ENCODE results near the gene NCOA7.

The NCOA7 gene

GRCh38 chr6:125807293-125807692 is 16.5 kb downstream of the NCOA7 start:
- in situ Hi-C loops (cut with MboI; ENCODE audit: low pct_unique_long_range_greater_than_20kb, low sequenced_read_pairs) = no loop called here
- no peak for DNase-seq

- in situ Hi-C loops (cut with MboI; ENCODE audit: low pct_unique_long_range_greater_than_20kb, low sequenced_read_pairs) = no loop called here
- no peak for DNase-seq
These were observed 17.3 kb downstream of the NCOA7 start for GRCh38 chr6:125808060-125808459.

- no peak for DNase-seq
- in situ Hi-C loops (cut with MboI; ENCODE audit: low pct_unique_long_range_greater_than_20kb, low sequenced_read_pairs) = no loop called here
These were observed 17.8 kb downstream of the NCOA7 start for GRCh38 chr6:125808591-125808990.

GRCh38 chr6:125809570-125810170 is 18.9 kb downstream of the NCOA7 start:
- in situ Hi-C loops (cut with MboI; ENCODE audit: low pct_unique_long_range_greater_than_20kb, low sequenced_read_pairs) = no loop called here
- no peak for DNase-seq

GRCh38 chr6:125810445-125810844 is 19.7 kb downstream of the NCOA7 start:
- in situ Hi-C loops (cut with MboI; ENCODE audit: low pct_unique_long_range_greater_than_20kb, low sequenced_read_pairs) = no loop called here
- no peak for DNase-seq

- no peak for DNase-seq
- in situ Hi-C loops (cut with MboI; ENCODE audit: low pct_unique_long_range_greater_than_20kb, low sequenced_read_pairs) = no loop called here
These were observed 20.5 kb downstream of the NCOA7 start for GRCh38 chr6:125811259-125811658.

- in situ Hi-C loops (cut with MboI; ENCODE audit: low pct_unique_long_range_greater_than_20kb, low sequenced_read_pairs) = no loop called here
These were observed 21.9 kb downstream of the NCOA7 start for GRCh38 chr6:125812394-125813292.

GRCh38 chr6:125814481-125814880 is 23.7 kb downstream of the NCOA7 start:
- in situ Hi-C loops (cut with MboI; ENCODE audit: low pct_unique_long_range_greater_than_20kb, low sequenced_read_pairs) = no loop called here
- DNase-seq = no peak

More at GRCh38 chr6:125812394-125813292, 21.9 kb downstream of the NCOA7 start:
- DNase-seq = no peak

- in situ Hi-C loops (cut with MboI; ENCODE audit: low pct_unique_long_range_greater_than_20kb, low sequenced_read_pairs) = no loop called here
- DNase-seq = no peak
These were observed 24.5 kb downstream of the NCOA7 start for GRCh38 chr6:125815080-125815910.

- no peak for DNase-seq
- in situ Hi-C loops (cut with MboI; ENCODE audit: low pct_unique_long_range_greater_than_20kb, low sequenced_read_pairs) = no loop called here
These were observed 26.1 kb downstream of the NCOA7 start for GRCh38 chr6:125816828-125817280.

- in situ Hi-C loops (cut with MboI; ENCODE audit: low pct_unique_long_range_greater_than_20kb, low sequenced_read_pairs) = no loop called here
- no peak for DNase-seq
These were observed 27.5 kb downstream of the NCOA7 start for GRCh38 chr6:125818225-125818657.

- no peak for DNase-seq
- in situ Hi-C loops (cut with MboI; ENCODE audit: low pct_unique_long_range_greater_than_20kb, low sequenced_read_pairs) = no loop called here
These were observed 28.1 kb downstream of the NCOA7 start for GRCh38 chr6:125818772-125819260.

- DNase-seq = no peak
- in situ Hi-C loops (cut with MboI; ENCODE audit: low pct_unique_long_range_greater_than_20kb, low sequenced_read_pairs) = no loop called here
These were observed 29.0 kb downstream of the NCOA7 start for GRCh38 chr6:125819535-125820326.

- in situ Hi-C loops (cut with MboI; ENCODE audit: low pct_unique_long_range_greater_than_20kb, low sequenced_read_pairs) = no loop called here
- no peak for DNase-seq
These were observed 31.1 kb downstream of the NCOA7 start for GRCh38 chr6:125821825-125822281.

GRCh38 chr6:125823180-125823579 is 32.4 kb downstream of the NCOA7 start:
- in situ Hi-C loops (cut with MboI; ENCODE audit: low pct_unique_long_range_greater_than_20kb, low sequenced_read_pairs) = no loop called here
- no peak for DNase-seq

GRCh38 chr6:125824946-125825771 is 34.4 kb downstream of the NCOA7 start:
- DNase-seq = no peak
- in situ Hi-C loops (cut with MboI; ENCODE audit: low pct_unique_long_range_greater_than_20kb, low sequenced_read_pairs) = no loop called here

GRCh38 chr6:125826695-125827463 is 36.1 kb downstream of the NCOA7 start:
- DNase-seq = no peak
- in situ Hi-C loops (cut with MboI; ENCODE audit: low pct_unique_long_range_greater_than_20kb, low sequenced_read_pairs) = no loop called here
